HG02571 (cell line): ENCODE measurements around the gene RYR2.

Experiments
- ATAC-seq: cut with Tn5 transposase; IDR thresholded peaks from one replicate; pipeline ENCODE4 v1.9.1; 2021; ENCODE audit warnings: mild to moderate bottlenecking, moderate library complexity; ENCODE audit not compliant: unreplicated experiment

Gene RYR2

DNA sequence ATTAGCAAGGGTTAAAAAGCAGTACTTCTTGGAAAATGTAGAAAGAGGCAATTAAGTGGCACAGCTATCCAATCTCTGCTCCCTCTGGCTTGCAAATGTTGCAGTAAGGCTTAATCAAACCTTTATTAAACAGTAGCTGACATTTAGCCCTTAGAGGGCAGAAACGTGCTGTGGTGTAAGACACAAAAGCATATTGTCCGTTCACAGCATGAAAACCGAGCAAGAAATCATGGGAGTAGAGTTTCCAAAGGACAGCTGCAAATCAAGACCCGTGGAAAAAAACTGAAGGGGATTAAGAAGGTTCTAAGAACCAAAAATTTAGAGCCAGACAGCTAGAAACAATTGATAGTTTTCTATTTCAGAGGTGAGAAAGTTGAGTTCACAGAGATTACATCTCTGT lies 835.6 kb downstream of the RYR2 start:
- no peak for ATAC-seq

DNA sequence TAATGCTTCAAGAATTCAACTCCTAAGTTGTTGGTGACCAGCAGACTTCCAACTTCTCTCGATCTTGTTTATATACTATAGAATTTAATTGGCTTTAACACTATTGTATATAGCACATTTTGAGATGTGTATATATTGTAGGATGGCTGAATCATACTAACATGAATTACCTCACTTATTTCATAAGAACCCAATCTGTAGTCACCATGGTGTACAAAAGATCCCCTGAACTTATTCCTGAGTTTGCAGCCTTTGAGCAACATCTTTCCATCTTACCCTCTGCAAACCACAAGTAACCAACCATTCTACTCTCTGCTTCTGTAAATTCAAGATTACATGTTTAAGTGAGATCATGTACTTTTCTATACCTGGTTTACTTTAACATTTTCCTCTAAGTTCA lies 836.4 kb downstream of the RYR2 start:
- no peak for ATAC-seq

DNA sequence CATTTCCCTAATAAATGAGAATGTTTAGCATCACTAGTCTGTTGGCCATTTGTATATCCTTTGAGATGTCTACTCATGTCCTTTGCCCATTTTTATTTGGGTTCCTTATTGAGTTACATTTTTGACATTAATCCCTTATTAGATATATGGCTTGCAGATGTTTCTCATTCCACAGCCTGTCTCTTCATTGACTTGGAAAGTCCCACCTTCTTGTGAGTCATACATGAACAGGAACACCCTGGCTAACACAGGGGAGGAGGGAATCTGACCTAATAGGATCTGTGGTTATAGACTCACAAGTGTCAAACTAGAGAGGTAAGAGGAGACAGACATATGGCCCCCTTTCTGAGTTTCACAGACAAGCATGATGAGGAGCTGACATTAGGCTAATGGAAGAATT lies 837.2 kb downstream of the RYR2 start:
- ATAC-seq, result no peak
